Measurements from ENCODE around the gene TSHZ3.

DNA sequence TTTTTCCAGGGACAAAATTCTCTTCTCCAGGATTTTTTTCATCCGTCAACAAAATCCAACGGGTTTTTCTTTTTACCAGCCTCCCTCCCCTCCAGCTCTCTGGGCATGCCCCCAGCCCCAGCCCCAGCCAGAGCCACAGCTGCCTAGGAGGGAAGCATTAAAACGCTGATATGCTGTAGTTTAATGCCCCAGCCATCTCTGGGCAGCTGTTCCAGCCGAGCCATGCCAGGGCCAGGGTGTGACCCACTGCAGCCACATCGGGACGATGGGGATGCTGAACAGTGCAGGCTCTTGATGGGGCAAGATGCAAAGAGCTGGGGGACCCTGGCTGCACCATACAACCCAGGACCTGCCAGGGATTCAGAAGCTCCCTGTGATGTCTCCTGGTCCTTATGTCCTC lies 32.1 kb downstream of the TSHZ3 start:
- TF ChIP-seq CTCF (IDR thresholded peaks at IDR 0.05): no peak
- no peak for TF ChIP-seq POLR2A (IDR thresholded peaks at IDR 0.05)

Data from lower leg skin (tissue), 3 donors.